Neural progenitor cell (in vitro differentiated cells): Measurements from ENCODE around the gene ANTXR1.

Experiments
- EZH2 ChIP-seq: fragments of 200-600 bp; sonication (generic); IDR thresholded peaks from 2 replicates; pipeline ENCODE4 v1.6.1; 2017; ENCODE audit warnings: antibody characterized with exemption, mild to moderate bottlenecking, moderate library complexity
- TF ChIP-seq, protein P1 (sequence below): fragments of 200-600 bp; sonication (generic); IDR thresholded peaks from 2 replicates; pipeline ENCODE4 v1.5.1; 2017; ENCODE audit warnings: antibody characterized with exemption, mild to moderate bottlenecking

DNA sequence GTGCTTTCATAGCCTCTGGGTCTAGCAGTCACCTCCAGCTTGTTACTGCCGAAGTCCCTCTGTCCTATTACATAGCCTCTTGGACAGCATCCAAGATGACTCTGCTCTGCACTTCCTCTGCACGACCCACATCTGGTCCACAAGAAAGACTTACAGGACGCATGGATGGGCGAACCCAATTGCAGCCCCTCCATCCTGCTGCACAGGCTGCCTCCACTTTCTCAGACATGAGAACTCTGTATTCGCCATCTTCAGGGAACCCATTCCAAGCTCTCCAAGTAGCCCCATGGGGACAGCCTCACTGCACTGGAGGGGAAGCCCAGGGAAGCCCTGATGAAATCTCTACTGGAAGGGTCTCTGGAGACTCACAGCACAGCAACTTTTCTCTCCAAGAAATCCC lies 201.9 kb downstream of the ANTXR1 start:
- TF ChIP-seq EZH2, result no peak
- TF ChIP-seq, protein P1, sequence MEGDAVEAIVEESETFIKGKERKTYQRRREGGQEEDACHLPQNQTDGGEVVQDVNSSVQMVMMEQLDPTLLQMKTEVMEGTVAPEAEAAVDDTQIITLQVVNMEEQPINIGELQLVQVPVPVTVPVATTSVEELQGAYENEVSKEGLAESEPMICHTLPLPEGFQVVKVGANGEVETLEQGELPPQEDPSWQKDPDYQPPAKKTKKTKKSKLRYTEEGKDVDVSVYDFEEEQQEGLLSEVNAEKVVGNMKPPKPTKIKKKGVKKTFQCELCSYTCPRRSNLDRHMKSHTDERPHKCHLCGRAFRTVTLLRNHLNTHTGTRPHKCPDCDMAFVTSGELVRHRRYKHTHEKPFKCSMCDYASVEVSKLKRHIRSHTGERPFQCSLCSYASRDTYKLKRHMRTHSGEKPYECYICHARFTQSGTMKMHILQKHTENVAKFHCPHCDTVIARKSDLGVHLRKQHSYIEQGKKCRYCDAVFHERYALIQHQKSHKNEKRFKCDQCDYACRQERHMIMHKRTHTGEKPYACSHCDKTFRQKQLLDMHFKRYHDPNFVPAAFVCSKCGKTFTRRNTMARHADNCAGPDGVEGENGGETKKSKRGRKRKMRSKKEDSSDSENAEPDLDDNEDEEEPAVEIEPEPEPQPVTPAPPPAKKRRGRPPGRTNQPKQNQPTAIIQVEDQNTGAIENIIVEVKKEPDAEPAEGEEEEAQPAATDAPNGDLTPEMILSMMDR, result no peak
